SU-DHL-6 (cell line): ENCODE measurements around the gene PSEN1.

Source experiments
- H2AFZ ChIP-seq: fragments of 200-600 bp; sonication (generic); 2 replicates; pipeline ENCODE4 v1.6.1; 2014; ENCODE audit warnings: low read depth, mild to moderate bottlenecking, moderate library complexity, mixed read lengths, antibody characterized with exemption, low read length; ENCODE audit not compliant: severe bottlenecking
- H3F3A ChIP-seq: fragments of 200-600 bp; shearing (Covaris generic); 2 replicates; pipeline ENCODE4 v1.6.0; 2016; ENCODE audit warnings: antibody characterized with exemption, mild to moderate bottlenecking; ENCODE audit not compliant: insufficient read depth
- H3K27ac ChIP-seq: fragments of 200-600 bp; sonication (generic); 2 replicates; pipeline ENCODE4 v1.5.1; 2016; ENCODE audit warnings: low read depth, mild to moderate bottlenecking, low read length, moderate library complexity, mixed read lengths
- H3K27me3 ChIP-seq: fragments of 200-600 bp; sonication (generic), shearing (Covaris generic); 2 replicates; pipeline ENCODE4 v1.6.0; 2014; ENCODE audit warnings: mild to moderate bottlenecking, low read length
- H3K36me3 ChIP-seq: fragments of 200-600 bp; sonication (generic); 2 replicates; pipeline ENCODE4 v1.6.1; 2014; ENCODE audit warnings: mild to moderate bottlenecking, low read length, mixed read lengths
- H3K4me2 ChIP-seq: fragments of 300-600, 200-600 bp; shearing (Covaris generic), sonication (generic); 2 replicates; pipeline ENCODE4 v1.6.0; 2014; ENCODE audit warnings: low read length, low read depth, mild to moderate bottlenecking; ENCODE audit not compliant: poor library complexity, severe bottlenecking
- H3K4me3 ChIP-seq: fragments of 200-600 bp; sonication (generic); 2 replicates; pipeline ENCODE4 v1.5.1; 2014; ENCODE audit warnings: antibody characterized with exemption, low read length, mild to moderate bottlenecking, mixed read lengths; ENCODE audit not compliant: insufficient read depth, poor library complexity, severe bottlenecking
- H3K79me2 ChIP-seq: fragments of 200-600 bp; sonication (generic); 2 replicates; pipeline ENCODE4 v1.6.1; 2014; ENCODE audit warnings: mild to moderate bottlenecking, low read length, moderate library complexity; ENCODE audit not compliant: insufficient read depth
- H3K9ac ChIP-seq: fragments of 200-600 bp; sonication (generic); 2 replicates; pipeline ENCODE4 v1.7.0; 2014; ENCODE audit warnings: mild to moderate bottlenecking, low read length
- H3K9me2 ChIP-seq: fragments of 200-600 bp; sonication (generic); replicated peaks from 2 replicates; pipeline ENCODE4 v1.6.1; 2014; ENCODE audit warnings: low read length; ENCODE audit not compliant: insufficient read depth
- H3K9me3 ChIP-seq: fragments of 200-600 bp; sonication (generic); 2 replicates; pipeline ENCODE4 v1.6.1; 2014; ENCODE audit warnings: low read length, mixed read lengths; ENCODE audit not compliant: insufficient read depth
- H4K20me1 ChIP-seq: fragments of 200-600 bp; sonication (generic); 2 replicates; pipeline ENCODE4 v1.6.1; 2014; ENCODE audit warnings: low read depth, mild to moderate bottlenecking, antibody characterized with exemption, low read length, moderate library complexity, mixed read lengths
- EZH2phosphoT487 ChIP-seq: fragments of 200-600 bp; sonication (generic), shearing (Covaris generic); conservative IDR thresholded peaks from 2 replicates; pipeline ENCODE4 v1.6.1; 2018; ENCODE audit warnings: mild to moderate bottlenecking, antibody characterized with exemption, low read length, moderate library complexity, mixed read lengths
- TF ChIP-seq, protein P1 (sequence below): fragments of 200-600 bp; sonication (generic); IDR thresholded peaks from one replicate; pipeline ENCODE4 v1.5.1; 2017; ENCODE audit warnings: antibody characterized with exemption, mild to moderate bottlenecking, low read length, moderate library complexity; ENCODE audit not compliant: insufficient read depth, poor library complexity, severe bottlenecking

The PSEN1 gene

DNA sequence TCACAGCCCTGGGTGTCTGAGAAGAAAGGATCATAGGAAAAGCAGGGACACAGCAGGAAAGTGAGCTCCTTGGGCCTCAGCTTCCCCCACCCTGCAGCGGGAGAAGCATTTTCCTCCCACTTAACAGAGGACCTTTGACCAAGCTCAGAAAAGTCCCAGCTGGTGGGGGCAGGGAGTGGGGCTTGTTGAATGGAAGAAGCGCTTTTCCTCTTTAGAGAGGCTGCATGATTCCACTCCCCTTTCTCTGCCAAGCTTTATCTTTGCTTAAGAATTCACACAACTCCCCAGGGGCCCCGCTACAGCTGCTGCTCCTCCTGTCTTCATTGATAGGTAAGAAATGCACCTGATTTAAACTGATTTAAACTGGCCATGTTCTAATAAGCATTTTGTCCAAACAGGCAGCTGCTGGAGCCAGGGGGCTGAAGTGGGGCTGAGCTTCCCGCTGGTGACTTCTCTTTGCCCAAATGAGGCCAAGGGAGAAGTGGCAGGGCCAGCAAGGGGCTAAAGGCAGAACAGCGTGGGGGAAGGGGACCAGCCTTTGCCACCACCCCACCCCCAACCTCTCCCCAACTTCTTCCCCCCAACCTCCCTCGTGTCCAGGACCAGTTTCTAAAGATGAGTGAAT is 99.3 kb downstream of the PSEN1 start:
- Histone ChIP-seq H3F3A (no peaks in the 10 kb centered on the region), H3K9me2 (no peaks in the 10 kb centered on the region), H3K9ac (no peak overlapping the region), H3K9me3 (no peaks in the 10 kb centered on the region), H3K36me3 (no peaks in the 10 kb centered on the region), H2AFZ (no peak overlapping the region), H4K20me1 (no peaks in the 10 kb centered on the region), H3K27ac (no peak overlapping the region), H3K4me2 (no peak overlapping the region), H3K4me3 (no peak overlapping the region), H3K27me3 (no peaks in the 10 kb centered on the region), H3K79me2 (no peaks in the 10 kb centered on the region)
- TF ChIP-seq, protein P1, sequence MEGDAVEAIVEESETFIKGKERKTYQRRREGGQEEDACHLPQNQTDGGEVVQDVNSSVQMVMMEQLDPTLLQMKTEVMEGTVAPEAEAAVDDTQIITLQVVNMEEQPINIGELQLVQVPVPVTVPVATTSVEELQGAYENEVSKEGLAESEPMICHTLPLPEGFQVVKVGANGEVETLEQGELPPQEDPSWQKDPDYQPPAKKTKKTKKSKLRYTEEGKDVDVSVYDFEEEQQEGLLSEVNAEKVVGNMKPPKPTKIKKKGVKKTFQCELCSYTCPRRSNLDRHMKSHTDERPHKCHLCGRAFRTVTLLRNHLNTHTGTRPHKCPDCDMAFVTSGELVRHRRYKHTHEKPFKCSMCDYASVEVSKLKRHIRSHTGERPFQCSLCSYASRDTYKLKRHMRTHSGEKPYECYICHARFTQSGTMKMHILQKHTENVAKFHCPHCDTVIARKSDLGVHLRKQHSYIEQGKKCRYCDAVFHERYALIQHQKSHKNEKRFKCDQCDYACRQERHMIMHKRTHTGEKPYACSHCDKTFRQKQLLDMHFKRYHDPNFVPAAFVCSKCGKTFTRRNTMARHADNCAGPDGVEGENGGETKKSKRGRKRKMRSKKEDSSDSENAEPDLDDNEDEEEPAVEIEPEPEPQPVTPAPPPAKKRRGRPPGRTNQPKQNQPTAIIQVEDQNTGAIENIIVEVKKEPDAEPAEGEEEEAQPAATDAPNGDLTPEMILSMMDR: no peak
- no peak for TF ChIP-seq EZH2phosphoT487

DNA sequence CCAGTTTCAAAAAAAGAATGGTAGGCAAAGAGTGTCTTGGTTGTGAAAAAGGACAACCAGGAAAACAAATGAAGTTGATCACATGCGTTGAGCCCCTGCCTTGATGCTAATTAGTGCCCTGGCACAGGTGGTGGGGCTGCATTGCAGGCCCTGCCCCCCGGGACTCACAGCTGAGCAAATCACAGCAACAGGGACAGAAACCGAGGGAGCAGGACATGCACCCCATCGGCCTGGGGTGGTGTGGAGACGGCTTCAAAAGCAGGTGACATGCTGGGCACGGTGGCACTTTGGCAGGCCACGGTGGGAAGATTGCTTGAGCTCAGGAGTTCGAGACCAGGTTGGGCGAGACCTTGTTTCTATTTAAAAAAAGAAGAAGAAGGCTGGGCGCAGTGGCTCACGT is 99.8 kb downstream of the PSEN1 start:
- Histone ChIP-seq H3K4me3 (no peak overlapping the region), H3K4me2 (no peak overlapping the region)
- TF ChIP-seq EZH2phosphoT487: no peak
- TF ChIP-seq, protein P1: no peak

DNA sequence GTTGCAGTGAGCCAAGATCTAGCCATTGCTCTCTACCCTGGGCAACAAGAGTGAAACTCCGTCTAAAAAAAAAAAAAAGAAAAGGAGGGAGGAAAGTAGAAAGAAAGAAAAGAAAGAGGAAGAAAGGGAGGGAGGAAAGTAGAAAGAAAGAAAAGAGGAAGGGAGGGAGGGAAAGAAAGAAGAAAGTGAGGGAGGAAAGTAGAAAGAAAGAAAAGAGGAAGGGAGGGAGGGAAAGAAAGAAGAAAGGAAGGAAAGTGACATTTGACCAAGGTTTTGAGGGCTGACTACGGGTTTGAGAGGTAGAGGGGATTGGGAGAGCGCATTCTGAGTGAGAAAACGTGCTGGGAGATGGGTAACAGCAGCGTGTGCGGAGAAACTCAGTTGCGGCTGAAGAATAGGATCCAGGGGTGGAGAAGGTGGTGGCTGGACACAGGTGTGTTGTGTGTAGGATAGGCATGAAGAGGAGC is 100.5 kb downstream of the PSEN1 start:
- no peaks in the 10 kb centered on the region for H3F3A ChIP-seq
- H3K4me2 ChIP-seq: no peak overlapping the region
- no peaks in the 10 kb centered on the region for H3K79me2 ChIP-seq
- H3K27me3 ChIP-seq: no peaks in the 10 kb centered on the region
- no peaks in the 10 kb centered on the region for H3K36me3 ChIP-seq
- no peak overlapping the region for H3K27ac ChIP-seq
- H3K9me2 ChIP-seq: no peaks in the 10 kb centered on the region
- no peak overlapping the region for H3K4me3 ChIP-seq
- H4K20me1 ChIP-seq: no peaks in the 10 kb centered on the region
- TF ChIP-seq EZH2phosphoT487: no peak
- TF ChIP-seq, protein P1: no peak
- H2AFZ ChIP-seq: no peak overlapping the region
- no peak overlapping the region for H3K9ac ChIP-seq
- no peaks in the 10 kb centered on the region for H3K9me3 ChIP-seq

More for the DNA sequence above, 99.8 kb downstream of the PSEN1 start:
- Histone ChIP-seq H3K9me3 (no peaks in the 10 kb centered on the region), H3K36me3 (no peaks in the 10 kb centered on the region), H3K9me2 (no peaks in the 10 kb centered on the region), H3K27me3 (no peaks in the 10 kb centered on the region), H4K20me1 (no peaks in the 10 kb centered on the region), H3K79me2 (no peaks in the 10 kb centered on the region), H2AFZ (no peak overlapping the region), H3F3A (no peaks in the 10 kb centered on the region), H3K9ac (no peak overlapping the region), H3K27ac (no peak overlapping the region)
